ENCODE measurements around the gene SEC14L2. TPM values are rescaled to one million over a fixed set of nuclear protein-coding genes. Genes with fewer than 3 reads are reported as not detected.

Gene SEC14L2
- total and polyA plus RNA-seq, 10 of the 15 experiments (the other 5 are each of a cell fraction or from before 2014, with no cell fraction given) = 0.08 to 4.0 (median 0.48) TPM

DNA sequence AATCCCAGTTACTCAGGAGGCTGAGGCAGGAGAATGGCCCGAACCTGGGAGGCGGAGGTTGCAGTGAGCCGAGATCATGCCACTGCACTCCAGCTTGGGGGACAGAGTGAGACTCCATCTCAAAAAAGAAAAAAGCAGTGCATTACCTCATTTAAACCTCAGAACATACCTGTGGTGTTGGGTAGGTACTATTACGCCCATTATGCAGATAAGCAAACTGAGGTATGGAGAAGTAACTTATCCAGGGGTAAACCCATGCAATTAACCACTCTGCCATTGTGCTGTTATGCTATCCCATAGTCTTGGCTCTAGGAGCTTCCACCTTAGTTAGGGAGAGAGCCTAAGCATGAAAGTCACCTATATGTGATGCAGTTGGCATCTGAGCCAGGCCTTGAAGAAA is 77.3 kb downstream of the SEC14L2 start:
- FAIRE-seq = no peak
- WGBS (ENCODE audit: insufficient coverage, insufficient replicate concordance, low lambda C conversion rate, missing lambda C conversion rate) = 26% methylated on average over 4 of the region's 4 CpGs
- RAD21 ChIA-PET (ENCODE audit: unreplicated experiment) = no interaction called here

More for the DNA sequence above, 77.3 kb downstream of the SEC14L2 start:
- no peak overlapping the region for H2AFZ ChIP-seq (ENCODE audit: control insufficient read depth, low read depth, low read length)
- intact Hi-C loops (cut with micrococcal nuclease; ENCODE audit: unreplicated experiment) = no loop called here
- H4K20me1 ChIP-seq (ENCODE audit: control insufficient read depth, insufficient read depth) = no peaks in the 10 kb centered on the region
- H3K79me2 ChIP-seq (ENCODE audit: control insufficient read depth, insufficient read depth, low read length) = no peaks in the 10 kb centered on the region
- POLR2A ChIA-PET = no interaction called here
- SMC1A ChIA-PET (ENCODE audit: uncharacterized antibody, unreplicated experiment) = no interaction called here
- no peak overlapping the region for H3K27ac ChIP-seq (ENCODE audit: control insufficient read depth, insufficient read depth)
- no TSS peak for BruUV-seq (replicated peaks)
- H3K27me3 ChIP-seq (replicated peaks in 1 of 2; ENCODE audit: control insufficient read depth in 2 of 2, insufficient read depth in 2 of 2, low read length in 1 of 2) = peaks cover 0 to 2% of the 10 kb centered on the region in 2 experiments; a peak in 2 of 4 replicates
- CTCF ChIA-PET = interaction anchor here (1.3 kb wide), 1 partner anchor 186 kb away, joined by 3 read pairs; no protein-coding TSS in a partner anchor
- no peak for DNase-seq (ENCODE audit: low read depth, low spot score)
- no peak for TF ChIP-seq CBX3 (IDR thresholded peaks at IDR 0.05; ENCODE audit: borderline replicate concordance, low read depth)
- no peak for TF ChIP-seq POLR2A (IDR thresholded peaks at IDR 0.05; ENCODE audit: low read depth, low read length)
- no peak for TF ChIP-seq NFIC (IDR thresholded peaks at IDR 0.05; ENCODE audit: low read depth, low read length)
- TF ChIP-seq, protein P1, sequence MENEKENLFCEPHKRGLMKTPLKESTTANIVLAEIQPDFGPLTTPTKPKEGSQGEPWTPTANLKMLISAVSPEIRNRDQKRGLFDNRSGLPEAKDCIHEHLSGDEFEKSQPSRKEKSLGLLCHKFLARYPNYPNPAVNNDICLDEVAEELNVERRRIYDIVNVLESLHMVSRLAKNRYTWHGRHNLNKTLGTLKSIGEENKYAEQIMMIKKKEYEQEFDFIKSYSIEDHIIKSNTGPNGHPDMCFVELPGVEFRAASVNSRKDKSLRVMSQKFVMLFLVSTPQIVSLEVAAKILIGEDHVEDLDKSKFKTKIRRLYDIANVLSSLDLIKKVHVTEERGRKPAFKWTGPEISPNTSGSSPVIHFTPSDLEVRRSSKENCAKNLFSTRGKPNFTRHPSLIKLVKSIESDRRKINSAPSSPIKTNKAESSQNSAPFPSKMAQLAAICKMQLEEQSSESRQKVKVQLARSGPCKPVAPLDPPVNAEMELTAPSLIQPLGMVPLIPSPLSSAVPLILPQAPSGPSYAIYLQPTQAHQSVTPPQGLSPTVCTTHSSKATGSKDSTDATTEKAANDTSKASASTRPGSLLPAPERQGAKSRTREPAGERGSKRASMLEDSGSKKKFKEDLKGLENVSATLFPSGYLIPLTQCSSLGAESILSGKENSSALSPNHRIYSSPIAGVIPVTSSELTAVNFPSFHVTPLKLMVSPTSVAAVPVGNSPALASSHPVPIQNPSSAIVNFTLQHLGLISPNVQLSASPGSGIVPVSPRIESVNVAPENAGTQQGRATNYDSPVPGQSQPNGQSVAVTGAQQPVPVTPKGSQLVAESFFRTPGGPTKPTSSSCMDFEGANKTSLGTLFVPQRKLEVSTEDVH (IDR thresholded peaks at IDR 0.05; ENCODE audit: low read depth, partially characterized antibody) = no peak
- H3K4me2 ChIP-seq (ENCODE audit: control insufficient read depth, insufficient read depth) = no peak overlapping the region
- no peak overlapping the region for H3K9ac ChIP-seq (ENCODE audit: control insufficient read depth, insufficient read depth, low read length)
- in situ Hi-C loops (cut with MboI) = no loop called here
- H3K36me3 ChIP-seq (ENCODE audit: control insufficient read depth in 2 of 2, insufficient read depth in 2 of 2, low read length in 1 of 2) = no peaks in the 10 kb centered on the region
- no peak overlapping the region for H3K4me3 ChIP-seq
- ATAC-seq = no peak
- no peaks in the 10 kb centered on the region for H3K9me3 ChIP-seq (replicated peaks; ENCODE audit: control insufficient read depth, insufficient read depth, low read length)
- no peaks in the 10 kb centered on the region for H3K4me1 ChIP-seq (ENCODE audit: control insufficient read depth, insufficient read depth, low read length)

Small RNA genes lying within 50 kb of the gene (small RNA-seq; reads per million reads assigned to genes)
- gene AC004832.3 (not detected), gene RNU6-564P (not detected)

Other genes with a start within 250 kb of the SEC14L2 start
Only the 7 nearest of the 15 such genes appear.
- gene CASTOR1, start 107.5 kb upstream of the SEC14L2 start, total RNA-seq (2014; rRNA removed) = 5.3 and 5.9 TPM in 2 replicates
- 1.2 and 2.4 TPM in 2 replicates for gene CASTOR1, start 107.5 kb upstream of the SEC14L2 start, total RNA-seq (2014; rRNA removed; fragmentation: Illumina TruSeq; extraction: Trizol)
- gene CASTOR1, start 107.5 kb upstream of the SEC14L2 start, total RNA-seq (2021) = 6.0 and 9.1 TPM in 2 replicates
- 0.65 and 1.6 TPM in 2 replicates for gene CASTOR1, start 107.5 kb upstream of the SEC14L2 start, polyA plus RNA-seq (2011; rRNA removed)
- gene CASTOR1, start 107.5 kb upstream of the SEC14L2 start, polyA plus RNA-seq (2014; fragmentation: Illumina TruSeq; extraction: Trizol) = 0.25 and 1.9 TPM in 2 replicates
- 1 to 10 TPM in 1 of 2 experiments, under 1 TPM in 1; 0.31 to 1.2 TPM for gene CASTOR1, start 107.5 kb upstream of the SEC14L2 start, polyA plus RNA-seq (2014; fragmentation: Nextera tagmentation; extraction: Ambion mirVana)
- gene CASTOR1, start 107.5 kb upstream of the SEC14L2 start, polyA plus RNA-seq (2014; rRNA removed) = 5.5 and 6.3 TPM in 2 replicates
- gene CASTOR1, start 107.5 kb upstream of the SEC14L2 start, polyA plus RNA-seq (2016; fragmentation: Nextera tagmentation; extraction: Ambion mirVana) = 1 to 10 TPM; 4.2 to 5.3 TPM
- 14.1 and 16.3 TPM in 2 replicates for gene TBC1D10A, start 70.1 kb upstream of the SEC14L2 start, total RNA-seq (2014; rRNA removed)
- 8.5 and 8.6 TPM in 2 replicates for gene TBC1D10A, start 70.1 kb upstream of the SEC14L2 start, total RNA-seq (2014; rRNA removed; fragmentation: Illumina TruSeq; extraction: Trizol)
- 22.2 and 24.3 TPM in 2 replicates for gene TBC1D10A, start 70.1 kb upstream of the SEC14L2 start, total RNA-seq (2021)
- 10.3 and 14.4 TPM in 2 replicates for gene TBC1D10A, start 70.1 kb upstream of the SEC14L2 start, polyA plus RNA-seq (2011; rRNA removed)
- gene TBC1D10A, start 70.1 kb upstream of the SEC14L2 start, polyA plus RNA-seq (2014; fragmentation: Illumina TruSeq; extraction: Trizol) = 2.0 and 7.9 TPM in 2 replicates
- gene TBC1D10A, start 70.1 kb upstream of the SEC14L2 start, polyA plus RNA-seq (2014; fragmentation: Nextera tagmentation; extraction: Ambion mirVana) = under 1 TPM; 0.27 to 0.82 TPM
- 25.7 and 27.8 TPM in 2 replicates for gene TBC1D10A, start 70.1 kb upstream of the SEC14L2 start, polyA plus RNA-seq (2014; rRNA removed)
- gene TBC1D10A, start 70.1 kb upstream of the SEC14L2 start, polyA plus RNA-seq (2016; fragmentation: Nextera tagmentation; extraction: Ambion mirVana) = 10 to 100 TPM; 17.4 to 20.8 TPM
- 47.1 and 56.1 TPM in 2 replicates for gene SF3A1, start 40.1 kb upstream of the SEC14L2 start, total RNA-seq (2014; rRNA removed)
- gene SF3A1, start 40.1 kb upstream of the SEC14L2 start, total RNA-seq (2014; rRNA removed; fragmentation: Illumina TruSeq; extraction: Trizol) = 14.9 and 16.9 TPM in 2 replicates
- 222 and 239 TPM in 2 replicates for gene SF3A1, start 40.1 kb upstream of the SEC14L2 start, total RNA-seq (2021)
- 7.8 and 28.1 TPM in 2 replicates for gene SF3A1, start 40.1 kb upstream of the SEC14L2 start, polyA plus RNA-seq (2011; rRNA removed)
- 44.7 and 78.9 TPM in 2 replicates for gene SF3A1, start 40.1 kb upstream of the SEC14L2 start, polyA plus RNA-seq (2014; fragmentation: Illumina TruSeq; extraction: Trizol)
- gene SF3A1, start 40.1 kb upstream of the SEC14L2 start, polyA plus RNA-seq (2014; fragmentation: Nextera tagmentation; extraction: Ambion mirVana) = 10 to 100 TPM; 10.4 to 13.4 TPM
- gene SF3A1, start 40.1 kb upstream of the SEC14L2 start, polyA plus RNA-seq (2014; rRNA removed) = 35.8 and 63.6 TPM in 2 replicates
- gene SF3A1, start 40.1 kb upstream of the SEC14L2 start, polyA plus RNA-seq (2016; fragmentation: Nextera tagmentation; extraction: Ambion mirVana) = 100 to 1,000 TPM; 170 to 190 TPM
- gene CCDC157, start 40.0 kb upstream of the SEC14L2 start, total RNA-seq (2014; rRNA removed) = 2.0 and 2.7 TPM in 2 replicates
- gene CCDC157, start 40.0 kb upstream of the SEC14L2 start, total RNA-seq (2014; rRNA removed; fragmentation: Illumina TruSeq; extraction: Trizol) = 0.37 and 0.72 TPM in 2 replicates
- gene CCDC157, start 40.0 kb upstream of the SEC14L2 start, total RNA-seq (2021) = 1.4 and 1.5 TPM in 2 replicates
- gene CCDC157, start 40.0 kb upstream of the SEC14L2 start, polyA plus RNA-seq (2011; rRNA removed) = 0.40 and 1.0 TPM in 2 replicates
- 0.08 and 0.81 TPM in 2 replicates for gene CCDC157, start 40.0 kb upstream of the SEC14L2 start, polyA plus RNA-seq (2014; fragmentation: Illumina TruSeq; extraction: Trizol)
- under 1 TPM; 0.10 to 0.46 TPM for gene CCDC157, start 40.0 kb upstream of the SEC14L2 start, polyA plus RNA-seq (2014; fragmentation: Nextera tagmentation; extraction: Ambion mirVana)
- gene CCDC157, start 40.0 kb upstream of the SEC14L2 start, polyA plus RNA-seq (2014; rRNA removed) = 2.0 and 2.8 TPM in 2 replicates
- 1 to 10 TPM; 1.9 to 2.8 TPM for gene CCDC157, start 40.0 kb upstream of the SEC14L2 start, polyA plus RNA-seq (2016; fragmentation: Nextera tagmentation; extraction: Ambion mirVana)
- 3.7 and 6.6 TPM in 2 replicates for gene RNF215, start 9.6 kb upstream of the SEC14L2 start, total RNA-seq (2014; rRNA removed)
- gene RNF215, start 9.6 kb upstream of the SEC14L2 start, total RNA-seq (2014; rRNA removed; fragmentation: Illumina TruSeq; extraction: Trizol) = 2.1 and 3.0 TPM in 2 replicates
- gene RNF215, start 9.6 kb upstream of the SEC14L2 start, total RNA-seq (2021) = 6.9 and 7.6 TPM in 2 replicates
- 2.9 and 3.6 TPM in 2 replicates for gene RNF215, start 9.6 kb upstream of the SEC14L2 start, polyA plus RNA-seq (2011; rRNA removed)
- gene RNF215, start 9.6 kb upstream of the SEC14L2 start, polyA plus RNA-seq (2014; fragmentation: Illumina TruSeq; extraction: Trizol) = 0.43 and 1.5 TPM in 2 replicates
- under 1 TPM in 1 of 2 experiments, not detected in 1; 0.31 TPM for gene RNF215, start 9.6 kb upstream of the SEC14L2 start, polyA plus RNA-seq (2014; fragmentation: Nextera tagmentation; extraction: Ambion mirVana)
- gene RNF215, start 9.6 kb upstream of the SEC14L2 start, polyA plus RNA-seq (2014; rRNA removed) = 3.4 and 4.7 TPM in 2 replicates
- gene RNF215, start 9.6 kb upstream of the SEC14L2 start, polyA plus RNA-seq (2016; fragmentation: Nextera tagmentation; extraction: Ambion mirVana) = under 1 TPM; 0.32 to 0.76 TPM
- 68.0 and 85.5 TPM in 2 replicates for gene MTFP1, start 28.8 kb downstream of the SEC14L2 start, total RNA-seq (2014; rRNA removed)
- 42.5 and 44.8 TPM in 2 replicates for gene MTFP1, start 28.8 kb downstream of the SEC14L2 start, total RNA-seq (2014; rRNA removed; fragmentation: Illumina TruSeq; extraction: Trizol)
- 54.9 and 59.0 TPM in 2 replicates for gene MTFP1, start 28.8 kb downstream of the SEC14L2 start, total RNA-seq (2021)
- gene MTFP1, start 28.8 kb downstream of the SEC14L2 start, polyA plus RNA-seq (2011; rRNA removed) = 34.9 and 64.6 TPM in 2 replicates
- gene MTFP1, start 28.8 kb downstream of the SEC14L2 start, polyA plus RNA-seq (2014; fragmentation: Illumina TruSeq; extraction: Trizol) = 23.1 and 30.2 TPM in 2 replicates
- gene MTFP1, start 28.8 kb downstream of the SEC14L2 start, polyA plus RNA-seq (2014; fragmentation: Nextera tagmentation; extraction: Ambion mirVana) = 10 to 100 TPM; 20.5 to 46.6 TPM
- gene MTFP1, start 28.8 kb downstream of the SEC14L2 start, polyA plus RNA-seq (2014; rRNA removed) = 65.8 and 70.7 TPM in 2 replicates
- gene MTFP1, start 28.8 kb downstream of the SEC14L2 start, polyA plus RNA-seq (2016; fragmentation: Nextera tagmentation; extraction: Ambion mirVana) = 100 to 1,000 TPM; 118 to 133 TPM
- gene SEC14L3, start 75.0 kb downstream of the SEC14L2 start, total RNA-seq (2014; rRNA removed) = not detected in 2 replicates
- gene SEC14L3, start 75.0 kb downstream of the SEC14L2 start, total RNA-seq (2014; rRNA removed; fragmentation: Illumina TruSeq; extraction: Trizol) = not detected in 2 replicates
- gene SEC14L3, start 75.0 kb downstream of the SEC14L2 start, total RNA-seq (2021) = not detected in 2 replicates
- gene SEC14L3, start 75.0 kb downstream of the SEC14L2 start, polyA plus RNA-seq (2011; rRNA removed) = not detected in 2 replicates
- not detected in 2 replicates for gene SEC14L3, start 75.0 kb downstream of the SEC14L2 start, polyA plus RNA-seq (2014; fragmentation: Illumina TruSeq; extraction: Trizol)
- under 1 TPM in 1 of 2 experiments, not detected in 1; 0.03 TPM for gene SEC14L3, start 75.0 kb downstream of the SEC14L2 start, polyA plus RNA-seq (2014; fragmentation: Nextera tagmentation; extraction: Ambion mirVana)
- not detected in 2 replicates for gene SEC14L3, start 75.0 kb downstream of the SEC14L2 start, polyA plus RNA-seq (2014; rRNA removed)
- gene SEC14L3, start 75.0 kb downstream of the SEC14L2 start, polyA plus RNA-seq (2016; fragmentation: Nextera tagmentation; extraction: Ambion mirVana) = not detected

Data from GM12878 (cell line).